ENCODE results near the gene AMPH. TPM values are rescaled to one million over a fixed set of nuclear protein-coding genes. Genes with fewer than 3 reads are reported as not detected.

Gene AMPH
- total RNA-seq, 1 experiment from 2014 or later, result not detected

DNA sequence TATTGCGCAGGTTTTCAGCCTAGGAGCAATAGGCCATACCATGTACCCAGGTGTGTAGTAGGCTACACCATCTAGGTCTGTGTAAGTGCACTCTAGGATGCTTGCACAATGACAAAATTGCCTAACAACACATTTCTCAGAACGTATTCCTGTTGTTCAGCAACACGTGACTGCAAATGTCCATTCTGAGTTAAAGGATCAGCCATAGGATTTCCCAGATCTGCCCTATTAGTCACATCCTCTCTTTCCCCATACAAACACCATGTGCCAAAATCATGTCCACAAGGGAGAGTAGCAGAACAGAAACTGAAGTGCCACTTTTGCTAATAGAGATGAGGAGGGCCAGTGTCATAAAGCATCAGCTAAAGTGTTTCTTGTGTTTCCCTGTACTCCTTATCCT lies 42.6 kb upstream of the AMPH start:
- ChIA-PET CTCF (no interaction called here), POLR2A (ENCODE audit: unreplicated experiment) (no interaction called here)
- Histone ChIP-seq H3K27ac (no peak overlapping the region), H3K4me3 (no peak overlapping the region), H4K20me1 (ENCODE audit: insufficient read depth) (no peaks in the 10 kb centered on the region), H3K4me1 (replicated peaks; ENCODE audit: insufficient read depth) (no peaks in the 10 kb centered on the region), H2AFZ (no peak overlapping the region), H3K9me3 (ENCODE audit: insufficient read depth, low read depth) (no peaks in the 10 kb centered on the region), H3K4me2 (no peak overlapping the region), H3K36me3 (ENCODE audit: low read depth) (no peaks in the 10 kb centered on the region), H3K9me2 (ENCODE audit: insufficient read depth) (no peaks in the 10 kb centered on the region), H3K27me3 (ENCODE audit: insufficient read depth, low read depth) (peaks cover 46% of the 10 kb centered on the region), H3F3A (ENCODE audit: insufficient read depth, low read depth) (no peaks in the 10 kb centered on the region; the same call in 1 of the 2 replicates), H3K79me2 (ENCODE audit: low read depth) (no peaks in the 10 kb centered on the region)
- intact Hi-C loops (cut with micrococcal nuclease; ENCODE audit: unreplicated experiment), result no loop called here
- DNase-seq, result peak in 1 of 2 experiments; percentile 54
- no TSS peak for BruUV-seq (replicated peaks)
- no peak for TF ChIP-seq EZH2 (IDR thresholded peaks at IDR 0.05; ENCODE audit: low read depth)
- TF ChIP-seq, protein P1, sequence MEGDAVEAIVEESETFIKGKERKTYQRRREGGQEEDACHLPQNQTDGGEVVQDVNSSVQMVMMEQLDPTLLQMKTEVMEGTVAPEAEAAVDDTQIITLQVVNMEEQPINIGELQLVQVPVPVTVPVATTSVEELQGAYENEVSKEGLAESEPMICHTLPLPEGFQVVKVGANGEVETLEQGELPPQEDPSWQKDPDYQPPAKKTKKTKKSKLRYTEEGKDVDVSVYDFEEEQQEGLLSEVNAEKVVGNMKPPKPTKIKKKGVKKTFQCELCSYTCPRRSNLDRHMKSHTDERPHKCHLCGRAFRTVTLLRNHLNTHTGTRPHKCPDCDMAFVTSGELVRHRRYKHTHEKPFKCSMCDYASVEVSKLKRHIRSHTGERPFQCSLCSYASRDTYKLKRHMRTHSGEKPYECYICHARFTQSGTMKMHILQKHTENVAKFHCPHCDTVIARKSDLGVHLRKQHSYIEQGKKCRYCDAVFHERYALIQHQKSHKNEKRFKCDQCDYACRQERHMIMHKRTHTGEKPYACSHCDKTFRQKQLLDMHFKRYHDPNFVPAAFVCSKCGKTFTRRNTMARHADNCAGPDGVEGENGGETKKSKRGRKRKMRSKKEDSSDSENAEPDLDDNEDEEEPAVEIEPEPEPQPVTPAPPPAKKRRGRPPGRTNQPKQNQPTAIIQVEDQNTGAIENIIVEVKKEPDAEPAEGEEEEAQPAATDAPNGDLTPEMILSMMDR (conservative IDR thresholded peaks at IDR 0.05), result no peak

DNA sequence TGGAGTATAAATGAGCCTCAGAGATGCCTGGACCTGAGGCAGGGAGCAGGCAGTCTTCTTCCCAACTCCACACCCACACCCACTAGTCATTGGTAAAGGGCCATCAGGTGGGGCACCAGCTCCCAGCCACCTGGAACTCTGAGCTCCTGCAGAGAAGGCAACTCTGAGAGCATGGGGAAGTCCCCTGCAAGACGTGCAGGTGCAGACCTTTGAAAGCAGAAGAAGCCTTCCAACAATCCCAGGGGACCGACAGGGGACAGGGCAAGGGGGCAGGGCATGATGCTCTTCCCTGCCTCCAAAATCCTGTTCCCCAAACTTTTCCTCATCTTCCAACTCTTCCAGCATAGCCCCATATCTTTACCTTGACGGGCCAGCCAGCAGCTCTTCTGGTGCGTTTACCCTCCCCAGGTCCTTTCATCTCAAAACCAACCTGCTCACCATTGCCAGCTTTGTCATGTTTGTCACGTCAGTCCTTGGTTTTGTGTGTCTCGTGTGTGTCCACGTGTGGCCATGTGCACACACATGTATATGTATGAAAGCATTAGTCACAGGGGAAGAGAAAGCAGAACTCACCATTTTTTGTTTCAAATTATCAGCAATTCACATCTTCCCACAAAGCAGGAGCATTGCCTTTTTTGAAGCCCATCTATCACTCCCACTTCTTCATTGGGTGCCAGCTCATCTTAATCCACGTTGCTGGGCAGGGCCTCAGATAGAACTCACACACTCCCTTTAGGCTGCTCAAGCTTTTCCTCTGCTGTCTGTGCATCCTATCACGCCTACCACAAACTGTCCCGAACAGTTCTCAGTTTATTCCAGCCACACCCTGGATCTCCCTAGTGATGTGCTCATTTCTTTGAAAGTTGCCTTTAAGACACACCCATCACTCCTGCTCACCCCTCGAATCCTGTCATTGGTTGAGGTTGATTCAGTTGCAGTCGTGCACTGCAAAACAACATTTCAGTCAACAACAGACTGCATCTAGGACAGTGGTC lies 41.0 kb upstream of the AMPH start:
- Histone ChIP-seq H4K20me1 (ENCODE audit: insufficient read depth) (no peaks in the 10 kb centered on the region), H3K36me3 (ENCODE audit: low read depth) (no peaks in the 10 kb centered on the region), H3K27ac (no peak overlapping the region), H3K79me2 (ENCODE audit: low read depth) (no peaks in the 10 kb centered on the region), H3K4me1 (replicated peaks; ENCODE audit: insufficient read depth) (no peaks in the 10 kb centered on the region), H3K4me3 (no peak overlapping the region), H3K27me3 (ENCODE audit: insufficient read depth, low read depth) (peaks cover 57% of the 10 kb centered on the region), H3K4me2 (no peak overlapping the region), H2AFZ (no peak overlapping the region), H3F3A (ENCODE audit: insufficient read depth, low read depth) (no peaks in the 10 kb centered on the region; the same call in 1 of the 2 replicates), H3K9me3 (ENCODE audit: insufficient read depth, low read depth) (no peaks in the 10 kb centered on the region), H3K9me2 (ENCODE audit: insufficient read depth) (no peaks in the 10 kb centered on the region)
- intact Hi-C loops (cut with micrococcal nuclease; ENCODE audit: unreplicated experiment), result no loop called here
- DNase-seq, result no peak
- POLR2A ChIA-PET (ENCODE audit: unreplicated experiment), result interaction anchor here (1.0 kb wide), 1 partner anchor 819 kb away, joined by 4 read pairs; no protein-coding TSS in a partner anchor
- CTCF ChIA-PET, result interaction anchor here (0.5 kb wide), 1 partner anchor 718 kb away, joined by 5 read pairs; no protein-coding TSS in a partner anchor
- BruUV-seq (replicated peaks), result no TSS peak
- TF ChIP-seq, protein P1 (conservative IDR thresholded peaks at IDR 0.05), result no peak
- no peak for TF ChIP-seq EZH2 (IDR thresholded peaks at IDR 0.05; ENCODE audit: low read depth)

DNA sequence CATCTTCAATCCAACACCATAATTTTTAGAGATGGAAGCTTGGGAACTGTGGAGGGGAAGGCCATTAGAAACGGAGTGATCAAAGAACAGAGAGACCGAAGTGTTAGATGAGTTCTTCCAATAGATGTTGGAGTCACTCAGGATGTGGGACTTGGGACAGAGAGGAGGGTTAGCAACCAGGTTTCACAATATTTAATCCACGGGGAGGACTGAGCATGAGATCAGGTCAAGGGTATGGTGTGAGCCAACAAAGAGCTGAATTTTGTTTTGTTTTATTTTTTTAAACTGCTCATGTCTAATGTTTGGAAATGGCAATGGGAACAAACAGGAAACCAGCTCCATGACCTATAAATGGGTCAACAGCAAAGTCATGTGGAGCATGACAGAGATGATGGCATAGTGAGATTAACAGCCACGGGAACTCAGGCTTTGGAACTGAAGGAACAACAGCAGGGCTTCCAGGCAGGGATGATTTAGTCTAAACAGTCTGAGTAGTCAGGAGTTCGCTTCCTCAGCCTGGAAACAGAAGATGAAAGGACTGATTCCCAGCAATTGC lies 38.9 kb upstream of the AMPH start:
- no TSS peak for BruUV-seq (replicated peaks)
- Histone ChIP-seq H3F3A (ENCODE audit: insufficient read depth, low read depth) (no peaks in the 10 kb centered on the region), H3K4me2 (no peak overlapping the region), H3K27me3 (ENCODE audit: insufficient read depth, low read depth) (peaks cover 60% of the 10 kb centered on the region), H3K79me2 (ENCODE audit: low read depth) (no peaks in the 10 kb centered on the region), H3K36me3 (ENCODE audit: low read depth) (no peaks in the 10 kb centered on the region), H3K4me3 (no peak overlapping the region), H3K4me1 (replicated peaks; ENCODE audit: insufficient read depth) (no peaks in the 10 kb centered on the region), H2AFZ (no peak overlapping the region), H4K20me1 (ENCODE audit: insufficient read depth) (no peaks in the 10 kb centered on the region), H3K27ac (no peak overlapping the region), H3K9me3 (ENCODE audit: insufficient read depth, low read depth) (no peaks in the 10 kb centered on the region), H3K9me2 (ENCODE audit: insufficient read depth) (no peaks in the 10 kb centered on the region)
- intact Hi-C loops (cut with micrococcal nuclease; ENCODE audit: unreplicated experiment), result no loop called here
- ChIA-PET CTCF (no interaction called here), POLR2A (ENCODE audit: unreplicated experiment) (no interaction called here)
- no peak for DNase-seq
- TF ChIP-seq, protein P1 (conservative IDR thresholded peaks at IDR 0.05), result no peak
- TF ChIP-seq EZH2 (IDR thresholded peaks at IDR 0.05; ENCODE audit: low read depth), result no peak
